ENCODE data around the gene ABI3BP. TPM values are rescaled to one million over a fixed set of nuclear protein-coding genes. Genes with fewer than 3 reads are reported as not detected.

ABI3BP gene
- total RNA-seq, 1 experiment from 2014 or later = 0.28 TPM

GRCh38 chr3:100753846-100754245, 239.4 kb downstream of the ABI3BP start:
- Histone ChIP-seq H3K9ac (ENCODE audit: extremely low read depth, insufficient read length, low read length) (no peak overlapping the region), H2BK120ac (ENCODE audit: low read depth, low read length, poor library complexity, severe bottlenecking) (no peak overlapping the region), H4K5ac (ENCODE audit: insufficient read length, low read depth, low read length) (no peak overlapping the region), H3K14ac (ENCODE audit: insufficient read depth, low read length) (no peak overlapping the region), H3K4me2 (ENCODE audit: insufficient read depth, insufficient read length, low read length) (peak overlapping the region; percentile 29), H3K56ac (ENCODE audit: insufficient read length, low read depth, low read length) (no peak overlapping the region), H3K27ac (ENCODE audit: insufficient read length, low read depth, low read length) (no peak overlapping the region), H4K91ac (ENCODE audit: insufficient read length, low read depth, low read length) (no peak overlapping the region), H3K23ac (ENCODE audit: insufficient read length, low read depth, low read length) (no peak overlapping the region), H3K79me2 (ENCODE audit: insufficient read depth, low read length) (no peaks in the 10 kb centered on the region), H3K18ac (ENCODE audit: insufficient read length, low read depth, low read length) (no peak overlapping the region), H3K79me1 (ENCODE audit: insufficient read depth, low read depth, low read length, poor library complexity, severe bottlenecking) (no peaks in the 10 kb centered on the region), H2BK15ac (ENCODE audit: low read depth, low read length) (no peak overlapping the region), H4K20me1 (ENCODE audit: control insufficient read depth, insufficient read depth, insufficient read length) (no peaks in the 10 kb centered on the region), H2BK5ac (ENCODE audit: insufficient read length, low read length) (no peak overlapping the region), H2BK20ac (ENCODE audit: low read depth, low read length, poor library complexity, severe bottlenecking) (no peak overlapping the region), H2AK5ac (ENCODE audit: insufficient read length, low read length) (no peak overlapping the region), H3K4me1 (ENCODE audit: insufficient read depth, low read length) (peaks cover 7% of the 10 kb centered on the region; the same call in 1 of the 2 replicates), H2AFZ (ENCODE audit: low read length) (no peak overlapping the region), H3K9me3 (ENCODE audit: control insufficient read depth, low read depth, low read length) (no peaks in the 10 kb centered on the region), H3K4ac (ENCODE audit: low read depth, low read length) (no peak overlapping the region), H2BK12ac (ENCODE audit: insufficient read length, low read depth, low read length) (no peak overlapping the region), H3K27me3 (ENCODE audit: insufficient read depth, low read length) (no peaks in the 10 kb centered on the region), H3T11ph (ENCODE audit: low read length) (no peak overlapping the region), H4K8ac (replicated peaks; ENCODE audit: insufficient read length, low read depth, low read length) (no peak overlapping the region), H3K23me2 (ENCODE audit: insufficient read length, low read depth, low read length, poor library complexity, severe bottlenecking) (no peaks in the 10 kb centered on the region)
- no CpG with 5 or more reads among the region's 2 CpGs for WGBS (ENCODE audit: extremely low coverage, insufficient read length, low lambda C conversion rate)
- peaks cover 3 to 20% (median 17%) of the 10 kb centered on the region in 3 experiments; a peak in 5 of 7 replicates for H3K36me3 Mint-ChIP-seq (ENCODE audit: insufficient read depth in 1 of 3, low read depth in 3 of 3)
- TF ChIP-seq CTCF (conservative IDR thresholded peaks at IDR 0.05) = no peak
- no peaks in the 10 kb centered on the region for H3K9me3 Mint-ChIP-seq
- H3K4me3 Mint-ChIP-seq = peak overlapping the region in 1 of 2 experiments; percentile 50; a peak in 1 of 5 replicates
- peak overlapping the region in 2 of 3 experiments; percentile 83 to 94; a peak in 5 of 7 replicates for H3K27ac Mint-ChIP-seq
- peaks cover 48 to 51% of the 10 kb centered on the region in 2 experiments for H3K4me1 Mint-ChIP-seq
- no peak for DNase-seq
- H3K27me3 Mint-ChIP-seq (ENCODE audit: low read depth) = no peaks in the 10 kb centered on the region

Measured in H9 (cell line).